HAP-1 (cell line): Measurements from ENCODE around the gene POC1B.

Experiments
- DNase-seq, 2 experiments: peaks; one replicate each; pipeline ENCODE4 v3.0.0-alpha.2; 2016 to 2020; ENCODE audit warnings: low spot score in 2 of 2
- H3K27me3 ChIP-seq: fragments of 250-450 bp; sonication (Bioruptor Pico); 2 replicates; pipeline ENCODE4 v1.5.1; 2020; ENCODE audit warnings: low read depth, mild to moderate bottlenecking, moderate library complexity
- H3K36me3 ChIP-seq: fragments of 250-450 bp; sonication (Bioruptor Pico); replicated peaks from 2 replicates; pipeline ENCODE4 v1.5.1; 2020; ENCODE audit warnings: mild to moderate bottlenecking
- H3K4me1 ChIP-seq: fragments of 250-450 bp; sonication (Bioruptor Pico); 2 replicates; pipeline ENCODE4 v1.5.1; 2020; ENCODE audit warnings: mild to moderate bottlenecking
- H3K4me3 ChIP-seq: fragments of 250-450 bp; sonication (Bioruptor Pico); 2 replicates; pipeline ENCODE4 v1.5.1; 2020; ENCODE audit warnings: mild to moderate bottlenecking, moderate library complexity
- H3K9me3 ChIP-seq: fragments of 250-450 bp; sonication (Bioruptor Pico); 2 replicates; pipeline ENCODE4 v1.5.1; 2020; ENCODE audit warnings: mild to moderate bottlenecking, moderate library complexity
- in situ Hi-C: fragments of 300-500 bp; cut with MboI; formaldehyde crosslinking; loops from 3 replicates; pipeline ENCODE4 v1.14.3; 2020; ENCODE audit warnings: low sequenced_read_pairs, inconsistent platforms, mixed read lengths

POC1B gene

DNA sequence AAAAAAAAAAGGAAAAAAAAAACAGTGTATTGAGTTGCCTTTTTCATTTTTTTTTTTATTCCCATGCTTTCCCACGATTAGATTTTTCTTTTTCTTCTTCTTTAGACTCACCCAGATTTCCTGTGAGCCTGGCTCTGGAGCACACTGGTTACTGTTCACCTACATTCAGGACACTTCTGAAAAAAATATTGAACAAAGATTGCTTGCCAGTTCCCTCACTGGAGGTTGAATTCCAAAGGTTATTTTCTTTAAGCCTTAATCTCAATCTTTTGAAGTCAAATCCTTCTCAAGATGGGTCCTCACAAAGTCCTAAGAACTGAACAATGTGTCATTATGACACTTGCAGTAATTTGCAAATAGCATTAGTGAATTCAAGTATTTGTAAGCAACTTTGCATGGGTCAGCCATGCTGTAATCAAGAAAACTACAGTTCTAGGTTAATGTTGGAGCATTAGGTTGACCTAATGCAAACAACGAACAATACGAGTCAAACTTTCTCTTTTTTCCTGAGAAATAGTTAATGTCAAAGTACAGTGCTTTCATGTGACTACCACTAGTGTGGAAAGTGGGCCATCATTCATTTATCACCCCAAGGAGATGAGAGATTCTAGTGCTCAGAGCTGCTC, 124.3 kb downstream of the POC1B start:
- DNase-seq = no peak
- H3K4me3 ChIP-seq = no peak overlapping the region
- no peaks in the 10 kb centered on the region for H3K27me3 ChIP-seq
- H3K36me3 ChIP-seq = no peaks in the 10 kb centered on the region
- H3K4me1 ChIP-seq = no peaks in the 10 kb centered on the region
- in situ Hi-C loops = no loop called here
- H3K9me3 ChIP-seq = no peaks in the 10 kb centered on the region

DNA sequence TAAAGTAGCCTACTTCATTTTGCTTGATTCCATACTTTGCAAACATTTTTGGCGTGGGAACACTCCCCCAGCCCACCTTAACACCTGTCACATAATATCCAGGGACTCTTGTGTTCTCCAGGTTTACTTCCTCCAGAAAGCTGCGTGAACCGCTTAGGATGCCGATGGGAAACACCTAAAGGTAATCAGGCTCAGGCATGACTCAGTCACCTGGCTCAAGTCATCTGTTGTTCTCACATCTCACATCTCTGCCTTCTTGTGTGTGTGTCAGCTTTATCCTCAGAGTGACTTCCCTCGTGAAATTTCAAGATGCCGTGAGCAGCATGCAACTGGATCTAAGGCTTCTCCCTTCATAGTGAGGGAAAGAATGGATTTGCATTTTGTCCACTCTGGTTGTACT, 125.4 kb downstream of the POC1B start:
- no peaks in the 10 kb centered on the region for H3K4me1 ChIP-seq
- no peak for DNase-seq
- no peaks in the 10 kb centered on the region for H3K9me3 ChIP-seq
- H3K27me3 ChIP-seq = no peaks in the 10 kb centered on the region
- in situ Hi-C loops = no loop called here
- H3K4me3 ChIP-seq = no peak overlapping the region
- H3K36me3 ChIP-seq = no peaks in the 10 kb centered on the region

DNA sequence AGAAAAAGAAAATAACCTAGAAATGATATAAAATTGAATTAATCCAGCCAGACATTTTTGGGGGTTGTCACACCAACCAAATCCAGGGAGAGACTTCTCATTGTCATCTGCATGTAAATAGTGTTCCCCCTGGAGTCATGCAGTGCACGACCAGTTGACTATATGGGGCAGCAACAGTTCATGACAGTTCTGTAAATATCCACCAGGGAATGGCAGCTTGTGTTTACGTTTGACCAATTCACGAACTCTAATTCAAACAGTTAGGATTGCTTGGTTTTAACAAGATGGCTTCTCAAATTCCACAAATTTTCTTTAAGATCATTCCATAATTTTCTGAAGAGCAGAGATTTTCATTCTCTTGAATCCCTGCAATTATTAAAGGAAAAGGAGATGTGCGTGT, 130.1 kb downstream of the POC1B start:
- Histone ChIP-seq H3K4me1 (no peaks in the 10 kb centered on the region), H3K36me3 (no peaks in the 10 kb centered on the region), H3K27me3 (no peaks in the 10 kb centered on the region), H3K9me3 (no peaks in the 10 kb centered on the region), H3K4me3 (no peak overlapping the region)
- DNase-seq = no peak
- in situ Hi-C loops = no loop called here

DNA sequence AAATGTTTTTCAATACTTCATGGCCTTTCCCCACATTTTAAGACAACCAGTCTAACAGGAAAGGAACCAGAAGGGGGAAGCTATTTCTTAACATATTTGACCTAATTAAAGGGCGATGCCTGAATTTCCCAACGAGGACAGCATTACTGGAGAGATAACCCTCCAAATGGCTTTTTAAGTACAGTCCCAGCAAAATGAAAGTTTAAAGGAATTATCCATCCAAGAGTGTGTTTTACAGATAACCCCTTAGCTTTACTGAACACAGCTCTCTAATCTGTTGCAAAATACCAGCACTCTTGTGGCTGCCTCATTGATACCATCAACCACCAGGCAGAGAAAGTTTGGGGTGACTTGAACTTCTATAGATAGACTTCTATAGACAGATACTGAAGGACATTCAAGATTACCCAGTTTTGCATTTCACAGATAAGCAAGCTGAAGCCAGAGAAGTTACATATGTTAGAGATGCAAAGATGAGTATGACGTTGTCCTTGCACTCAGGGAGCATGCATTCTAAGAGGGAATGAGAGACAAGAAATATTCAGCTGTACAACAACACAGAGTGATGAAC, 132.2 kb downstream of the POC1B start:
- Histone ChIP-seq H3K9me3 (no peaks in the 10 kb centered on the region), H3K36me3 (no peaks in the 10 kb centered on the region), H3K4me1 (no peaks in the 10 kb centered on the region), H3K4me3 (no peak overlapping the region), H3K27me3 (no peaks in the 10 kb centered on the region)
- in situ Hi-C loops = no loop called here
- no peak for DNase-seq

DNA sequence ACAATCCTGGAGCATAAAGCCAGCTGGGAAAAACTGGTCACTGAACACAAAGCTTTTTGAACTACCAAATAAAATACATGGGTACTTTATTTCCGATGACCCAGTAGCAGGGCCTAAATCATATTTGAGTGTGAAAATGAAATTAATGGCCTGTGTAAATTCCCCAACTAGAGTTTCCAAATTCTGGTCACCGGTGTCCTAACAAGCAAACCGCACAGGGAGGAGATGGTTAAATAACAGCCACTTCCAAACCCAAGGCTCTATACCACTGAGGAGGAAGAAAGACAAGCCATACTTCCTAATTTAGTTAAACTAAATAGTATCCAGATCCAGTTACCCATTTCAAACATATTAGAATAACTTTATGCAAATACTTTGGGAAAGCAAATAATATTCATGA, 133.5 kb downstream of the POC1B start:
- Histone ChIP-seq H3K4me3 (no peak overlapping the region), H3K27me3 (no peaks in the 10 kb centered on the region), H3K4me1 (no peaks in the 10 kb centered on the region), H3K36me3 (no peaks in the 10 kb centered on the region), H3K9me3 (no peaks in the 10 kb centered on the region)
- in situ Hi-C loops = no loop called here
- no peak for DNase-seq

DNA sequence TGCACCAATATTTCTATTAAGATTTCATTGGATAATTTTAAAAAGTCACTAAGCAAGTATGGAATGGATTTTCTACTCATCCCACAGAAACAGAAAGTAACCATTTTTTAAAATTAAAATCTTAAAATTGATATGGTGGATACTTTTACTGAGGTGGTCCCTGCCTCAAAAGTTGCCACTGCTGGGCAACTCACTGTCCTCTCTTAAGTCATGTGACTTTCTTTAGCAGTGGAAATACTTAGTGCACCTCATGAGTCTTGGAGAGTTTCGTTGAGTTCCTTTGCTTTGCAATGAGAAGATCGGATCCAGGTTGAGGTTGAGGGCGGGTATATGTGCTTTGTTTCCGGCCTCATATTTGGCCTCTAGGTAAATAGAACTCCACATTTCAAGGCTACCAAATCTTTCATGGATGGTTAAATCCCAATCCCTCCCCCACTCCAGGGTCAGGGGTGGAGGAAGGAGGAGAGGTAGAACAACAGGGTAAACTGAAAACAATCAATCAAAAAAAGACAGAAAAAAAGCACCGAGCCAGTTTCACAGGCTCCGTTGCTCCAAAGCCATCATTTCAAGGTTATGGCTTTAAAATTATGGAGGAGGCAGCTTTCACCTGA, 134.0 kb downstream of the POC1B start:
- no peaks in the 10 kb centered on the region for H3K9me3 ChIP-seq
- no peaks in the 10 kb centered on the region for H3K4me1 ChIP-seq
- no peaks in the 10 kb centered on the region for H3K36me3 ChIP-seq
- in situ Hi-C loops = no loop called here
- H3K4me3 ChIP-seq = no peak overlapping the region
- H3K27me3 ChIP-seq = no peaks in the 10 kb centered on the region
- DNase-seq = no peak

DNA sequence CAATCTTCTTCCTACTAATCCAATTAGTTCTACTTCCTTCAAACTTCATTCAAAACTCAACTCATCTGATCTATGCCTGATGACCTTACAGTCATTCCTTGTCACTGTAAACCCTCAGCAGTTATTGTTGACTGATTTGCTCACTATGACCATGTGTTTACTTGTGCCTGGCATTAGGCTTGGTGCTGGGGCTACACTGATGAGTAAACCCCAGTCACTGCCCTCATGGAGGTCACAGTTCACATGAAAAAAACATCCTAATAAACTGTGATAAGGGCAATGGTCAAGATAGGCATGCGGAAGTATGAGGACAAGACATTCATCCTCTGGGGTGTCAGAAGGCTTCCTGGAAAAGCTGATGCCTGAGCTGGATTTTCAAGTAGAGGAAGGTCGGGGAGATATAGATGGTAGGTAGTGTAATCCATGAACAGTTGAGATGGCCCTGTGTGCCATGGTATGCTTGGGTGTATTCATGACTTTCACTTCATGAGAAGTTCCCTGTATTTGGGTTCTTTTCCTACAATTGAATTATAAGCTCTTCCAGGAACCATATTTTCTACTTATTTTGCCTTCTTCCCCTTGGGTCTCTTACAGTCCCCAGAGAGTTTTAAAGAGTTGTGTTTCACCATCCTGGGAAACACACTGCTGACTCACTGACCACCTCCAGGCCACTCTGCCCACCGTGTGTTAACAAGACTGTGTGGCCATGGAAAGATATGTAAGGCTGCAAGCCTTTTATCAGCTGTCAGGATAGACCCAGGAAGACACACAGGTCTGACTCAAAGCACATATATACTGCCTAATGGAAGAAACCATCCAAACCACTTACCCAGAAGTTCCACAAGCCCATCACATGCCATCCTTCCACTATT, 134.8 kb downstream of the POC1B start:
- no peak overlapping the region for H3K4me3 ChIP-seq
- H3K27me3 ChIP-seq = no peaks in the 10 kb centered on the region
- no peaks in the 10 kb centered on the region for H3K36me3 ChIP-seq
- DNase-seq = no peak
- no peaks in the 10 kb centered on the region for H3K9me3 ChIP-seq
- H3K4me1 ChIP-seq = no peaks in the 10 kb centered on the region
- in situ Hi-C loops = no loop called here

DNA sequence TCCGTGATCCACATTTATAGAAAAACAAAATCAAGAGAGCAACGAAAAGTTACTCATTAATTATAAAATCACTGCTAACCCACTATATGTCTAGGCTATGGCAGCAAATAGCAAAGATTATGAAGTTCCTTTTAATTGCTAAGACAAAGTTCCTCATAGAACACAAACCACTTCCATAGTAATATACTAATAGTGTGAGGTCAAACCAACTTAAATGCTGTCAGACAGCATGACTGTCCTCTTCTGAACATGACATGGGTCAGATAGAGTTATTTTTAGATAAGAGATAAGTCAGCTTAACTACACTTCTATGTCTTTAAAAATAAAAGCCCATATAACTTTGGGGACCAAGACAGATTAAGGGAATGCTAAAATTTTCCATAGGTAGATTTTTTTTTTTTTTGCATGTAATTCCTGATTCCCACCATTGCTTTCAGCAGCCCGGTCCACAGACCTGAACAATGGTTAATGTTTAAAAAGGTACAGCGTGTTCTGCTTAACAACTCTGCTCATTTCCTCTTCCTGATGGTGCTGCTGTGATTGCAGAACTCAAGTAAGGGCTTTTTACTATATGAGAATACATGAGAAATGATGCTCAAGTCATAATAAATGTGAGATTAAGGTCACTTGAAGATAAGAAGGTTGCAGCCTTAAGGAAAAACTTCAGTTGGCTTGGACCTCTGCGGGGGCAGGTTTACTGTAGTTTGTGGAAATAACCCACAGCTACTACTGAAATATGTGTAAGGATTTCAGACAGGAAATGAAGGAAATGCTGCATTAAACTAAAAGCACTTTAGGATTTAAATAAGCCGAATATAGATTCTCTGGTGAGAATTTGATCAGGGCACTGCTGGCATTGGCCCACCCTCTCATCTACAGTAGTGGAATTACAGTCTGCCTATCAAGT, 135.8 kb downstream of the POC1B start:
- Histone ChIP-seq H3K4me1 (no peaks in the 10 kb centered on the region), H3K4me3 (no peak overlapping the region), H3K36me3 (no peaks in the 10 kb centered on the region), H3K27me3 (no peaks in the 10 kb centered on the region), H3K9me3 (no peaks in the 10 kb centered on the region)
- DNase-seq = no peak
- in situ Hi-C loops = no loop called here

DNA sequence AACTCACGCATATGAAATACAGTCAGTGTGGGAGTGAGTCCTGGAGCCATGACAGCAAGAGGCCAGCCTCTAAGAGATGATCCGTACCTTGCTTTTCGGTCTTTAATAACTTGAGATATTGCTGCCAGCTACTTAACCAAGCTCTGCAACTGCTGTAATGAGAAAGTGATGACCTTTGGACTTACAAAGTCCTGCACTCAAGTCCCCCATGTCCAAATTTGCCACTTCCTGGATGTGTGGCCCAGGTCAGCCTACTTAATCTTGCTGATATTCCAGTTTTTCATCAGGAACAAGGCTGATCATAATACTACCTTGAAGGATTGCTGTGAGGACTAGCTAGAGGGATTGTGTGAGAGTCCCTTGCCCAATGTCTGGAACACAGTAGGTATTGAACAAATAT, 139.7 kb downstream of the POC1B start:
- in situ Hi-C loops = no loop called here
- no peak for DNase-seq

DNA sequence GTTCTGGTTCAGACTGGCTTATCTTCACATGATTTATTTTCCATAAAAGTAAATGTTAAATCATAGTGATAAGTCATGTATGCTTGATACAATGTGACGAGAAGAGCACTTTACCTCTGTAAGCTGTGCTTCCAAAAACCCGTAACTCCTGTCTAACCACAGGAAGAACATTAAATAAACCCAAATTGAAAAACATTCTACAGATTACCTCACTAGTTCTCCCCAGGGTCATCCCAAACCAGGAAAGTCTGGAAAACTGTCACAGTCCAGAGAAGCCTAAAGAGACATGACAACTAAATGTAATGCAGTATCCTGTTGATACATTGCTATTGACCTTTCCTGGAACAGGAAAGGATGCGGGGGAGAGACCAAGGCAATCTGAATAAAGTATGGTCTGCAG, 141.0 kb downstream of the POC1B start:
- H3K4me3 ChIP-seq = no peak overlapping the region
- H3K27me3 ChIP-seq = no peaks in the 10 kb centered on the region
- no peaks in the 10 kb centered on the region for H3K36me3 ChIP-seq
- in situ Hi-C loops = no loop called here
- DNase-seq = no peak
- H3K9me3 ChIP-seq = no peaks in the 10 kb centered on the region
- H3K4me1 ChIP-seq = no peaks in the 10 kb centered on the region

More for the DNA sequence above, 139.7 kb downstream of the POC1B start:
- Histone ChIP-seq H3K27me3 (no peaks in the 10 kb centered on the region), H3K4me1 (no peaks in the 10 kb centered on the region), H3K4me3 (no peak overlapping the region), H3K9me3 (no peaks in the 10 kb centered on the region), H3K36me3 (no peaks in the 10 kb centered on the region)

DNA sequence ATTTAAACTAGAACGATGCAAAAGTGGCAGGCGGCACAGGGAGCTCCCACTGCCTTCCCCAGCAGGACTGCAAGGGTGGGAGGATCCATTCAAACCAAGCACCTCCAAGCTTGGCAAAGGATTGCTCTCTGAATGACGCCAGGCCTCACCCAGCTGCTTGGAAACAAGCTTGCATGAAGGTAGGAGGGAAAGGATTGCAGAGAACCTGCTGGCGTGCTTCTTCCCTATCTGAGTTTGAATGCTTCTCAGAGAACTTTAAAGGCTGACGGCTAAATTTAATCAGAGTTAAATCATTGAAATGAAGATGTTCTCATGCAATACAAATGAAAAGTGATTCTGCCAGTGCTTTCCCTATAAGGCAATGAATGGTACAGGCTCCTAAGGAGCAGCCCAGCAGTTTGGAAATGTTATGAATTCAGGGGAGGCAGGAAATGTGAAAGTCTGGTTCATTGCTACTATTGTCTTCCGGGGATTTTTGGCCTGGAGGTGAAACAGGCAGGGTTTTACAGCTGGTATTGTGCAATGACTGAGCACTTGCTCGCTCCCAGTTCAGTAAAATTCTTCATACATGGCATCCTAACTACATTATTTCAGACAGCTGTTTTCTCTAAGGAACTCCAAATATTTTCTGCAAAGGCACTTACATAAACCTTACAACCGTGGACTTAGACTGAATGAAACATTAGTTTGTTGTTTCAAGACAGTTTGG, 141.6 kb downstream of the POC1B start:
- Histone ChIP-seq H3K4me1 (no peaks in the 10 kb centered on the region), H3K27me3 (no peaks in the 10 kb centered on the region), H3K9me3 (no peaks in the 10 kb centered on the region), H3K4me3 (no peak overlapping the region), H3K36me3 (no peaks in the 10 kb centered on the region)
- DNase-seq = no peak
- in situ Hi-C loops = no loop called here

DNA sequence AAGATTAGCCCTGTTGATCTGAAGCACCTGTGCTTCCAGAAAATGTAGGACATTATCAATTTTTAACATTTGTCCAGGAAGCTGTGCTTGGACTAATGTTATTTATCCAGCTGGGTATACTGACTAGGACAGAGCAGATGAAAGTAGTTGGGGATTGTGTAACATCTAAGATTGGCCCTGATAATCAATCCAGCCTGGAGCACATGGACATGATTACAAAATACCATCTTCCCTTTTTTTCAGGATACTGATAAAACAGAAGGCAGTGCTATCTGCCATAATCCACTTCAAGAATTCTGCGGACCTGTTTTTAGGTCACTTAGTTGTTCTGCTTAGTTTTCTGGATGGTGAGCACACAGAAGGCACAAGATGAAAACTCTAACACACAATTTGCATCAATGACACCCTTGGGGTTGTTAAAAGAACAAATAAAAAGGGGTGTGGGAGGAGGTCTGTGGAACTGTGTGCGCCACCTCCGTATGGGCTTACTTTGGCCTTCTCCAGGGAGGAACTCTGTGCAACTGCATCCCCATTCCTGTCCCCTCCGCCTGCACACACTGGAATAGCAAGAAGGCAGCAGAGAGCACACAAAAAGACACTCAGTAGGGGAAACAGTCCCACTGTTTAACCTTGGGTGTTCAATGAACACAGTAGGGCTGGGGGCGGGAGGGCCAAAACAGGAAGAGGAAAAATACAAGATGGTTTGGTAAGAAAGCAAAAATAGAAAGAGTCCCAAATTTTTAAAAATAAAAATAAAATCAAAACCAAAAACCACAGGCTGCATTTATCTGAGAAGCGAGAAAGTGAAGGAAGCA, 142.4 kb downstream of the POC1B start:
- H3K4me3 ChIP-seq = no peak overlapping the region
- no peaks in the 10 kb centered on the region for H3K4me1 ChIP-seq
- no peak for DNase-seq
- in situ Hi-C loops = no loop called here
- H3K36me3 ChIP-seq = no peaks in the 10 kb centered on the region
- no peaks in the 10 kb centered on the region for H3K9me3 ChIP-seq
- no peaks in the 10 kb centered on the region for H3K27me3 ChIP-seq
